Loucy (cell line): ENCODE data around the gene LHFPL6.

Source experiments
- CTCF ChIP-seq: fragments of 200-600 bp; sonication (generic); conservative IDR thresholded peaks from 2 replicates; pipeline ENCODE4 v1.5.1; 2014; ENCODE audit warnings: mild to moderate bottlenecking, antibody characterized with exemption, low read length
- EZH2phosphoT487 ChIP-seq: fragments of 200-600 bp; IDR thresholded peaks from 2 replicates; pipeline ENCODE4 v1.6.1; 2018; ENCODE audit warnings: antibody characterized with exemption, mild to moderate bottlenecking, moderate library complexity, borderline replicate concordance

DNA sequence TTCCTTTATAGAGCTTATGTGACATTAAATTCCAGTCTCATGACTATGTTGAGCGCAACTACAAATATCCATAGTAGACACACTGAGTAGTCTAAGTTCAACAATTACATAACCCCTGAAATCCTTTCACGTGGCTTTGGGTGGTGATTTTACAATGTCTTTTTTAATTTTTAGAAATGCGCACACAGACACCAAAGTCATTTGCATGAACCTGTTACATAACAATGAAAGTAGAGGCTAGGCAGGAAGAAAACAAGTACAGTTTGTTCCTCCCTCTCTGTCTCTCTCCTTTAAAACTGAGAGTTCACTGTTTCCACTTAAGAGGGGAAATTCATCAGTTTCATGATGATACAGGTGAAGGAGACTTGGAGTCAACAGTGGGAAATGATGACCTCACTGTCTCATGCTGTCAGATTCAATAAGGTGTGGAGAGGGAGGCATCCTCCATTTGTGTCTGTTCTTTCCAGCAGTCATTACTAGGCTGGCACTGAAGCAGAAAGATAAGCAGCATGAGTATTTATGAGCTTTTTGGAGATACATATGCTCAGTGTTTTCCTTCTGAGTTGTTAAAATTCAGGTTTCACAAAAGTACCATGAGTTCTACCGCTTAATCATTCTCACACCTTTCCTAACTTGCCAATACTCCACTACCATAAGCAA lies 201.8 kb downstream of the LHFPL6 start:
- TF ChIP-seq CTCF (no peak), EZH2phosphoT487 (no peak)
